Gastroesophageal sphincter (tissue), 3 donors: ENCODE measurements around the gene MXRA7.

Source experiments
- CTCF ChIP-seq, 4 experiments: fragments of 200-600 bp in 2 of 4; fragments of 450-650 bp in 2 of 4; sonication (generic) in 1 of 4; IDR thresholded peaks; one replicate each; pipeline ENCODE4 v1.5.1; 2017 to 2019; ENCODE audit warnings: antibody characterized with exemption in 4 of 4, mild to moderate bottlenecking in 2 of 4, moderate library complexity in 2 of 4
- EP300 ChIP-seq: sonication (generic); formaldehyde crosslinking; IDR thresholded peaks from one replicate; pipeline ENCODE4 v1.6.1; 2017; ENCODE audit warnings: antibody characterized with exemption, mild to moderate bottlenecking
- POLR2A ChIP-seq, 2 donors: fragments of 450-650 bp; IDR thresholded peaks; one replicate each; pipeline ENCODE4 v1.6.1; 2017; ENCODE audit warnings: antibody characterized with exemption in 2 of 2, mild to moderate bottlenecking in 2 of 2, moderate library complexity in 1 of 2

GRCh38 chr17:76645481-76645880 lies 65.3 kb downstream of the MXRA7 start:
- no peak for TF ChIP-seq CTCF (IDR thresholded peaks at IDR 0.05)
- TF ChIP-seq POLR2A (IDR thresholded peaks at IDR 0.05), result no peak
- TF ChIP-seq EP300, result no peak
